ENCODE data around the gene KANSL1L. TPM values are rescaled to one million over a fixed set of nuclear protein-coding genes. Genes with fewer than 3 reads are reported as not detected.

Gene KANSL1L
- total RNA-seq, 1 donor from 2014 or later, result 18.3 TPM

DNA sequence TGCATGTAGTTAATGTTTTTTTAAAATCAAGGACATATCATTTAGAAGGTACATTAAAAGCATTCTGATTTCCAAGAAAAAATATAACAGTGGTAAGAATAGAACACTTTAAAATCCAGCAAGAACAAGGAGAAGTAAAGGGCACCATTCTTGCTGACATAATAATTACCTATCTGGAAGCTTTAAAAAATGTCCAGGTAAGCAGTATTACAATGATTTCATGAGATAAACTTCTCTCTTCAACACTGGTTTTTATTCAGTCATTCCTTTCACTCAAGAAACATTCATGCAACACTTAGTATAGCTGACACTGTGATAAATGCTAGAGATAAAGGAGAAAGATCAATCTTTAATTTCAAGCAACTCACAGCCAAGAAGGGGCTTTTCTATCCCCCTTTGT lies 2.9 kb upstream of the KANSL1L start:
- TF ChIP-seq CTCF (conservative IDR thresholded peaks at IDR 0.05), result no peak
- DNase-seq (ENCODE audit: low read depth, low spot score), result no peak
- Mint-ChIP-seq H3K9me3 (no peaks in the 10 kb centered on the region), H3K4me1 (peaks cover 25% of the 10 kb centered on the region), H3K4me3 (no peak overlapping the region), H3K36me3 (ENCODE audit: low read depth) (no peaks in the 10 kb centered on the region), H3K27me3 (ENCODE audit: low read depth) (peaks cover 3% of the 10 kb centered on the region), H3K27ac (ENCODE audit: unreplicated experiment) (no peak overlapping the region)

- H3K36me3 Mint-ChIP-seq (ENCODE audit: low read depth), result no peaks in the 10 kb centered on the region
- peaks cover 28% of the 10 kb centered on the region for H3K4me1 Mint-ChIP-seq
- H3K27me3 Mint-ChIP-seq (ENCODE audit: low read depth), result peaks cover 3% of the 10 kb centered on the region
- no peak for TF ChIP-seq CTCF (conservative IDR thresholded peaks at IDR 0.05)
- H3K27ac Mint-ChIP-seq (ENCODE audit: unreplicated experiment), result peak overlapping the region; percentile 93
- no peaks in the 10 kb centered on the region for H3K9me3 Mint-ChIP-seq
- DNase-seq (ENCODE audit: low read depth, low spot score), result no peak
- H3K4me3 Mint-ChIP-seq, result peak overlapping the region; percentile 97
Measured at GRCh38 chr2:210172219-210172575, 988 bp upstream of the KANSL1L start.

DNA sequence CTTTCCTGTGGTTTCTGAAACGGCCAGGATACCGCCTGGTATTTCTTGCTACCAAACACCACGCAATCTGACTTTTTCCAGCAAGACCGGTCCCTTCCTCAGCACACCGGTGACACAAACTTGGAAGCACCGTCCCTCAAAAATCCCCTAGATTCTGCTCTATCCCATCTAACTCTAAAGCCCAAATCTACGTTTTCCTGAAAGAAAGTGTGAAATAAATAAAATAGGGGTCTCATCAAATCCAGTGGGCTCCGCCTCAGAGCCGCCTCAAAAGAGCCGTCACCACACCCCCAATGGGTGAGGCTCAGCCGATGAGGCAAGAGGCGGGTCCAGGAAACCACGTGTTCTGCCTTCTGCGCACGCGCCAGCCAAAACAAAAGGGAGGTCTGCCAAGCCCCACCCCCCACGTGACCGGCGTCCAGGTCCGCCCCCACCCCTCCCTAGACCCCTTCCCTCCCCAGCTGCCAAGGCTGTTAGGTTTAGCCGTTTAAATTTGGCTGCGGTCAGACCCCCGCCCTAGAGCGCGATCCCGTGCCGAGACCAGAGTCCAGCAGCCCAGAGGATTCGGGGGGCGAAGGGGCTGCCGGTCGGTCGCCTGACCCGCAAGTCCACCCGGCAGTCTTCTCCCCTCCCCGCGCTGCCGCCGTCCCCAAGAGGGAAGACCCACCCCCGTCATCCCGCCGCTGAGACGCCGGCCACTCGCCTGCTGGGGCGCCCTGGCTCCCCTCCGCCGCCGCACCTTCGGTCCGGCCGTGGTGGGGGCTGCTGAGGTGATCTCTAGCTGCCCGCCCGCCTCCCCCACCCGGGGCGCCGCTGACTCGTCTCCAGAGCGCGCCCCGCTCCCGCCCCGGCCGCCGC lies 534 bp downstream of the KANSL1L start:
- Mint-ChIP-seq H3K36me3 (ENCODE audit: low read depth) (no peaks in the 10 kb centered on the region), H3K27me3 (ENCODE audit: low read depth) (peaks cover 3% of the 10 kb centered on the region), H3K27ac (ENCODE audit: unreplicated experiment) (peak overlapping the region; percentile 98), H3K4me1 (peaks cover 28% of the 10 kb centered on the region), H3K9me3 (no peaks in the 10 kb centered on the region), H3K4me3 (peak overlapping the region; percentile 99)
- DNase-seq (ENCODE audit: low read depth, low spot score), result peak; percentile 97
- TF ChIP-seq CTCF (conservative IDR thresholded peaks at IDR 0.05), result no peak

DNA sequence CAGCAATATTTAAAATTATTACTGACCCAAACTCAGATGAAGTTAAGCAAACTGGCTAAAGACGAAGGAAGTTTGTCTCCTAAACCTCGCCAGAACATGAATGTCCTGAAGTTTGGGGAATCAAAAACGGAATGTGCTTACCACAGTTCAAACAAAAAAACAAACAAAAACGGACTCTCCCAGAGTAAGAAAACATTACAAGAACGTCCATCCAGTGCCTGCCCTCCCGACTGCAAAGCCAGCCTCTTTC lies 1.1 kb downstream of the KANSL1L start:
- Mint-ChIP-seq H3K27ac (ENCODE audit: unreplicated experiment) (peak overlapping the region; percentile 98), H3K27me3 (ENCODE audit: low read depth) (peaks cover 3% of the 10 kb centered on the region), H3K4me1 (peaks cover 28% of the 10 kb centered on the region), H3K4me3 (peak overlapping the region; percentile 99), H3K36me3 (ENCODE audit: low read depth) (no peaks in the 10 kb centered on the region), H3K9me3 (no peaks in the 10 kb centered on the region)
- no peak for TF ChIP-seq CTCF (conservative IDR thresholded peaks at IDR 0.05)
- DNase-seq (ENCODE audit: low read depth, low spot score), result no peak

GRCh38 chr2:210169516-210170195 lies 1.6 kb downstream of the KANSL1L start:
- H3K27ac Mint-ChIP-seq (ENCODE audit: unreplicated experiment), result peak overlapping the region; percentile 98
- peaks cover 28% of the 10 kb centered on the region for H3K4me1 Mint-ChIP-seq
- peak overlapping the region; percentile 99 for H3K4me3 Mint-ChIP-seq
- no peaks in the 10 kb centered on the region for H3K9me3 Mint-ChIP-seq
- no peak for DNase-seq (ENCODE audit: low read depth, low spot score)
- no peak for TF ChIP-seq CTCF (conservative IDR thresholded peaks at IDR 0.05)
- H3K27me3 Mint-ChIP-seq (ENCODE audit: low read depth), result peaks cover 3% of the 10 kb centered on the region
- no peaks in the 10 kb centered on the region for H3K36me3 Mint-ChIP-seq (ENCODE audit: low read depth)

Data from neural crest cell (in vitro differentiated cells).